Chondrocyte (in vitro differentiated cells): ENCODE measurements around the gene NEUROD2. TPM values are rescaled to one million over a fixed set of nuclear protein-coding genes. Genes with fewer than 3 reads are reported as not detected.

Source experiments
- DNase-seq: peaks from one replicate; pipeline ENCODE4 v3.0.0; 2021; ENCODE audit warnings: mixed read lengths, low spot score
- H3K27ac Mint-ChIP-seq: one replicate; pipeline ENCODE4 v1.8.0; 2021; ENCODE audit warnings: mild to moderate bottlenecking, moderate library complexity, mixed read lengths; ENCODE audit not compliant: unreplicated experiment
- H3K27me3 Mint-ChIP-seq: 2 replicates; pipeline ENCODE4 v1.8.0; 2021; ENCODE audit warnings: low read depth, mixed read lengths
- H3K36me3 Mint-ChIP-seq: 2 replicates; pipeline ENCODE4 v1.8.0; 2021; ENCODE audit warnings: low read depth, mixed read lengths
- H3K4me1 Mint-ChIP-seq: 2 replicates; pipeline ENCODE4 v1.8.0; 2021; ENCODE audit warnings: low read depth, mild to moderate bottlenecking, mixed read lengths
- H3K4me3 Mint-ChIP-seq: one replicate; pipeline ENCODE4 v1.8.0; 2021; ENCODE audit warnings: mild to moderate bottlenecking, moderate library complexity, mixed read lengths; ENCODE audit not compliant: unreplicated experiment
- H3K9me3 Mint-ChIP-seq: 2 replicates; pipeline ENCODE4 v1.8.0; 2021; ENCODE audit warnings: low read depth, mixed read lengths
- CTCF ChIP-seq: fragments of 200-600 bp; sonication (generic); IDR thresholded peaks from 2 replicates; pipeline ENCODE4 v1.5.0; 2021; ENCODE audit warnings: antibody characterized with exemption, mild to moderate bottlenecking, moderate library complexity
- total RNA-seq: library from RNA; stranded (reverse); gene quantifications from 3 replicates; pipeline ENCODE4 v1.2.1, GENCODE V29; 2021

The NEUROD2 gene
- total RNA-seq, 1 donor from 2014 or later: not detected

GRCh38 chr17:39597372-39598046 is 10.2 kb downstream of the NEUROD2 start:
- Mint-ChIP-seq H3K9me3 (no peaks in the 10 kb centered on the region), H3K4me3 (no peak overlapping the region), H3K27me3 (peaks cover 80% of the 10 kb centered on the region), H3K4me1 (peaks cover 3% of the 10 kb centered on the region), H3K27ac (no peak overlapping the region), H3K36me3 (peaks cover 3% of the 10 kb centered on the region)
- no peak for DNase-seq
- no peak for TF ChIP-seq CTCF

- no peak overlapping the region for H3K4me3 Mint-ChIP-seq
- no peaks in the 10 kb centered on the region for H3K9me3 Mint-ChIP-seq
- H3K27ac Mint-ChIP-seq: no peak overlapping the region
- no peak for DNase-seq
- peaks cover 4% of the 10 kb centered on the region for H3K36me3 Mint-ChIP-seq
- peaks cover 3% of the 10 kb centered on the region for H3K4me1 Mint-ChIP-seq
- peaks cover 79% of the 10 kb centered on the region for H3K27me3 Mint-ChIP-seq
- no peak for TF ChIP-seq CTCF
Observed at GRCh38 chr17:39596543-39597267, 11.0 kb downstream of the NEUROD2 start.

GRCh38 chr17:39595928-39596510 is 11.7 kb downstream of the NEUROD2 start:
- Mint-ChIP-seq H3K36me3 (peaks cover 4% of the 10 kb centered on the region), H3K27me3 (peaks cover 78% of the 10 kb centered on the region), H3K4me1 (peaks cover 3% of the 10 kb centered on the region), H3K27ac (no peak overlapping the region), H3K4me3 (no peak overlapping the region), H3K9me3 (no peaks in the 10 kb centered on the region)
- DNase-seq: no peak
- no peak for TF ChIP-seq CTCF

GRCh38 chr17:39595294-39595693 is 12.4 kb downstream of the NEUROD2 start:
- Mint-ChIP-seq H3K27ac (no peak overlapping the region), H3K4me1 (peaks cover 3% of the 10 kb centered on the region), H3K4me3 (no peak overlapping the region), H3K9me3 (no peaks in the 10 kb centered on the region), H3K36me3 (peaks cover 4% of the 10 kb centered on the region), H3K27me3 (peaks cover 74% of the 10 kb centered on the region)
- no peak for TF ChIP-seq CTCF
- no peak for DNase-seq

- Mint-ChIP-seq H3K27ac (no peak overlapping the region), H3K27me3 (peaks cover 77% of the 10 kb centered on the region), H3K36me3 (peaks cover 6% of the 10 kb centered on the region), H3K4me3 (no peak overlapping the region), H3K9me3 (no peaks in the 10 kb centered on the region), H3K4me1 (peaks cover 3% of the 10 kb centered on the region)
- TF ChIP-seq CTCF: no peak
- DNase-seq: no peak
Observed at GRCh38 chr17:39593371-39593770, 14.3 kb downstream of the NEUROD2 start.
